AG04450 (cell line): ENCODE measurements around the gene SDR39U1. TPM values are rescaled to one million over a fixed set of nuclear protein-coding genes. Genes with fewer than 3 reads are reported as not detected.

Experiments used
- CTCF ChIA-PET: fragments of 300-600, 350-600 bp; formaldehyde crosslinking; extraction: SDS; loops from one replicate; lab custom pipeline; 2022; ENCODE audit warnings: antibody characterized with exemption, inconsistent platforms; lab: Charles Lee
- POLR2A ChIA-PET: fragments of 350-600 bp; formaldehyde crosslinking; extraction: SDS; loops from one replicate; lab custom pipeline; 2021; ENCODE audit warnings: antibody characterized with exemption, inconsistent platforms; lab: Yijun Ruan, JAX
- DNase-seq: peaks from one replicate; pipeline ENCODE4 v3.0.0-alpha.2; 2011; ENCODE audit warnings: low read depth, low spot score
- H3K27ac ChIP-seq: one replicate; pipeline ENCODE4 v1.5.1; 2012; ENCODE audit warnings: low read depth, low read length, control low read depth
- H3K27me3 ChIP-seq: one replicate; pipeline ENCODE4 v1.6.0; 2012; ENCODE audit warnings: low read length; ENCODE audit not compliant: control insufficient read depth, insufficient read depth
- H3K4me3 ChIP-seq: 2 replicates; pipeline ENCODE4 v1.5.1; 2011; ENCODE audit warnings: mild to moderate bottlenecking, low read depth, low read length, control low read depth
- H3K9me3 ChIP-seq: 2 replicates; pipeline ENCODE4 v1.5.1; 2012; ENCODE audit warnings: low read length; ENCODE audit not compliant: control insufficient read depth, insufficient read depth
- CTCF ChIP-seq: IDR thresholded peaks from 2 replicates; pipeline ENCODE4 v1.5.1; 2011; ENCODE audit warnings: low read depth, low read length, control low read depth, inconsistent platforms
- polyA plus RNA-seq: library from polyadenylated mRNA; depleted of rRNA; stranded (reverse); fragments of >200 nt; gene quantifications from 2 replicates; pipeline ENCODE4 v1.2.3, GENCODE V29; 2011

The SDR39U1 gene
- polyA plus RNA-seq, 1 experiment = 22.9 TPM

DNA sequence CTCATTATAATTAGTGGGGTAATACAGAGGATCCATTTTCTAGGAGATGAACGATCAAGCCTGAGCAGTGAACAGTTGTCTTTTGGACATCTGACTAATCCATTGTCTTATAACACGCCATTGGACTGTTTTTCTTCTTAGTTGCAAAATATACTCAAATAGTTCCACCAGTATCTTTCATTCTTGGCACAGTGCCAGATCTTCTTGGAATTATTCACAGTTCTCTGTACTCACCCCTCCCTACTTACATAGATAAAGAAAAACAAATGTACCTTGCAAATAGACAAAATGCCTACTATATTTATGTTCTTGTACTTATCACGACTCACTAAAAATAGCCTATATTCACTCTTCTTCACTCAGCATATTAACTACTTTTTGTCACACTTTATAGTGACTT lies 16.9 kb downstream of the SDR39U1 start:
- CTCF ChIA-PET = interaction anchor here (1.1 to 2.2 kb wide), 4 partner anchors 11 to 92 kb away, joined by 3 to 19 read pairs (median 12); no protein-coding TSS in a partner anchor
- no peak overlapping the region for H3K27ac ChIP-seq
- DNase-seq = no peak
- H3K27me3 ChIP-seq = peaks cover 5% of the 10 kb centered on the region
- POLR2A ChIA-PET = no interaction called here
- no peak for TF ChIP-seq CTCF
- peaks cover 3% of the 10 kb centered on the region; the same call in 1 of the 2 replicates for H3K9me3 ChIP-seq
- no peak overlapping the region for H3K4me3 ChIP-seq

DNA sequence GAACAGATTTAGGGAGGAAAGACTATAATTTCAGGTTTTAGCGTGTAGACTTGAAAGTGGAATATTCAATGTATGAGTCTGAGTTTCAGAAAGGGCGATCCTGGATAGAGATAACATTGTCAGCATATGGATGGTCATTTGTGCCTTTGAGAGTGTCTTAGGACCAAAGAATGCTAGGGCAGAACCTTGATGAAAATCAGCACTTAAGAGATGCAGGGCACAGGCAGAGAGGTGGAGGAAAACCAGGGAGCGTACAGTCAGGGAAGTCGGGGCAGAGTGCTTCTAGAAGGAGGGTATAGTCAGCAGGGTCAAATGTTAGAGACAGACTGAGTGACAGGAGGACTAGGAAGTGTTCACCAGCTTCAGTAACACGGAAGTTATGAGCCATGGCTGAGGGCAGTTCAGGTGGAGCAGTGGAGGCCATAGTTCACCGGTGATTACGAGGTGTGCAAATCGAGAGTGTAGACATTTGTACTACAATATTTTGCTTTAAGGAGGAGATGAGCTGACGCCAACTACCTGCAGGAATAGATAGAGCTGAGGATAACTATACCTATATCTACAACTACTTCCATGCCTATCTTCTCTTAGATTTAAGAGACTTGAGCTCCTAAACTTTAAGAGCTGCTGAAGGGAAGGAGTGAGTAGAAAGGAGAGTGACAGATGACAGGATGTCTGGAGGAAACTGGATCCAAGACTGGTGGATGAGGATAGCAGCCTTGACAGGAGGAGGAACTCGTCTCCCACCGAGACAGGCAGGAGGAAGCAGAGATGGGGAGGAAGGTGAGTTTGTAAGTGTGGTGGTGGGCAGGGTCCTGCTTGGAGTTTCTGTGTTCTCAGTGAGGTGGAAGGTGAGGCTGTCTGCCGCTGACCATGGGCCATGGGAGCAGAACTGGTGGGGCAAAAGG lies 19.6 kb downstream of the SDR39U1 start:
- H3K4me3 ChIP-seq = no peak overlapping the region
- no peak overlapping the region for H3K27ac ChIP-seq
- no peak for TF ChIP-seq CTCF
- DNase-seq = no peak
- peaks cover 25% of the 10 kb centered on the region for H3K27me3 ChIP-seq
- no peaks in the 10 kb centered on the region for H3K9me3 ChIP-seq
- CTCF ChIA-PET = interaction anchor here (1.1 to 3.1 kb wide), 7 partner anchors 9 to 126 kb away, joined by 3 to 20 read pairs (median 5); no protein-coding TSS in a partner anchor
- POLR2A ChIA-PET = no interaction called here

DNA sequence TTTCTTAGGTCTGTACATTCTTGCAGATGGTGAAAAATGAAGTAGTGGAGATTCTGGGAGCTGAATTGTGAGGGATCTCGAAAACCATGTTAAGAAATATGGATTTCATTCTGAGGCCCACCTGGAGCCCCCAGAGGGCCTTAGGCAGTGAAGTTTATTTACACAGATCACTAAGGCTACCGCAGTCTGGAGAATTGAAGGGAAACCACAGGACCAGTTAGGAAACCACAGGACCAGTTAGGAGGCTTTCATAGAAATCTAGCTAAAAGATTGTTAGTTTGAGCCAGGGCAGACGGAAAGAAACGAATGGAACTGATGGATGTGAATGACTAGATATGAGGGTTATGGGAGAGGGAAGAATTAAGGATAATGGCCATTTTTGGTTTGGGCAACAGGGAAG lies 20.3 kb downstream of the SDR39U1 start:
- Histone ChIP-seq H3K4me3 (no peak overlapping the region), H3K9me3 (no peaks in the 10 kb centered on the region), H3K27ac (no peak overlapping the region), H3K27me3 (peaks cover 27% of the 10 kb centered on the region)
- TF ChIP-seq CTCF = no peak
- no peak for DNase-seq
- ChIA-PET CTCF (interaction anchor here (1.7 to 3.1 kb wide), 3 partner anchors 9 to 91 kb away, joined by 5 to 20 read pairs (median 20); no protein-coding TSS in a partner anchor), POLR2A (no interaction called here)

GRCh38 chr14:24418492-24418873 lies 24.1 kb downstream of the SDR39U1 start:
- ChIA-PET CTCF (interaction anchor here (1.0 to 5.0 kb wide), 6 partner anchors 13 to 122 kb away, joined by 3 to 41 read pairs (median 4); partner anchors contain the start of genes ADCY4, CIDEB and KHNYN), POLR2A (interaction anchor here (0.6 to 1.2 kb wide), 3 partner anchors 12 to 1487 kb away, joined by 3 read pairs; no protein-coding TSS in a partner anchor)
- Histone ChIP-seq H3K27ac (no peak overlapping the region), H3K9me3 (no peaks in the 10 kb centered on the region; the same call in 1 of the 2 replicates), H3K4me3 (no peak overlapping the region), H3K27me3 (peaks cover 29% of the 10 kb centered on the region)
- no peak for DNase-seq
- TF ChIP-seq CTCF = no peak
